Vagina (tissue), 2 donors: ENCODE measurements around the gene USP7.

Experiments
- POLR2A ChIP-seq, 2 donors: fragments of 450-650 bp; IDR thresholded peaks; one replicate each; pipeline ENCODE4 v1.6.1; 2017; ENCODE audit warnings: antibody characterized with exemption in 2 of 2, mild to moderate bottlenecking in 2 of 2, moderate library complexity in 2 of 2
- POLR2AphosphoS5 ChIP-seq, 2 donors: sonication (generic); formaldehyde crosslinking; IDR thresholded peaks; one replicate each; pipeline ENCODE4 v1.9.0; 2017; ENCODE audit warnings: antibody characterized with exemption in 2 of 2, mild to moderate bottlenecking in 2 of 2, low read depth in 1 of 2; ENCODE audit not compliant: insufficient read depth in 1 of 2
- TF ChIP-seq, protein P1 (sequence below), 3 experiments: fragments of 450-650 bp in 2 of 3; fragments of 200-600 bp in 1 of 3; sonication (generic) in 1 of 3; IDR thresholded peaks; one replicate each; pipeline ENCODE4 v1.5.1; 2017 to 2019; ENCODE audit warnings: antibody characterized with exemption in 3 of 3, mild to moderate bottlenecking in 2 of 3, moderate library complexity in 2 of 3

DNA sequence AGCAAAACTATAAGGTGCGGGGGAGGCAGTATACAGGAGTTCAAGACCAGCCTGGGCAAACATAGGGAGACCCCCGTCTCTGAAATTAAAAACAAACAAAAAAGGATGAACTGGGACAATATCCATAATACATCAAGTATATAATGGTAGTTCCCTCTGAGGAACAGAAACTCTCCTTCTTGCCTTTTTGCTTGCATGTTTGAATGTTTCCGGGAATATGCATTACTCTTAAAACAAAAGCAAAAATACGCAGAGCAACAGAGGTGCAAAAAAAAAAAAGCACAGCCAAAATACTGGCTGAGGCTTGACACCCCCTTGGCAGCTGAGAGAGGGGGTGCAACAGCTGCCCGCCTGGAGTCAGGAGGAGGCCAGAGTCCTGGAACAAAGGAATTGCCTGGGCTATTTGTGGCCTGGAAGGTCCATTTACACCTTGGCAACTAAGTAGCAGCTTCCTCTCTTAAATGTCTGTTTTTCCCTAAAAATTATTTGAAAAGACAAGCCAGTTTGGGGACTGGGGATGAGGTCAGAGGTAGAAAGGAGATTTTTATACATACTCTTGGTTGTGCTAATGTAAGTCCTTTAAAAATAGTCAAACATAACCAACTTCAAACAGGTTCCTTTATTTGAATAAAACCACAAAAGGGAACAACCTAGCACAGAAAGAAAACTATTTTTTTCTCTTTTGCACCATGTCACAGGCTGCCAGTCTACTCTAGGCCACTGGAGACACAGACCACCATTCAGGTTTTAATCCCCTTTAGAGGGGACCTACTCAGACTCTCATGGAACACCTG, 19.5 kb downstream of the USP7 start:
- TF ChIP-seq POLR2A (IDR thresholded peaks at IDR 0.05) (no peak), POLR2AphosphoS5 (IDR thresholded peaks at IDR 0.05; ENCODE audit: insufficient read depth in 1 of 2, low read depth in 1 of 2) (no peak)
- TF ChIP-seq, protein P1, sequence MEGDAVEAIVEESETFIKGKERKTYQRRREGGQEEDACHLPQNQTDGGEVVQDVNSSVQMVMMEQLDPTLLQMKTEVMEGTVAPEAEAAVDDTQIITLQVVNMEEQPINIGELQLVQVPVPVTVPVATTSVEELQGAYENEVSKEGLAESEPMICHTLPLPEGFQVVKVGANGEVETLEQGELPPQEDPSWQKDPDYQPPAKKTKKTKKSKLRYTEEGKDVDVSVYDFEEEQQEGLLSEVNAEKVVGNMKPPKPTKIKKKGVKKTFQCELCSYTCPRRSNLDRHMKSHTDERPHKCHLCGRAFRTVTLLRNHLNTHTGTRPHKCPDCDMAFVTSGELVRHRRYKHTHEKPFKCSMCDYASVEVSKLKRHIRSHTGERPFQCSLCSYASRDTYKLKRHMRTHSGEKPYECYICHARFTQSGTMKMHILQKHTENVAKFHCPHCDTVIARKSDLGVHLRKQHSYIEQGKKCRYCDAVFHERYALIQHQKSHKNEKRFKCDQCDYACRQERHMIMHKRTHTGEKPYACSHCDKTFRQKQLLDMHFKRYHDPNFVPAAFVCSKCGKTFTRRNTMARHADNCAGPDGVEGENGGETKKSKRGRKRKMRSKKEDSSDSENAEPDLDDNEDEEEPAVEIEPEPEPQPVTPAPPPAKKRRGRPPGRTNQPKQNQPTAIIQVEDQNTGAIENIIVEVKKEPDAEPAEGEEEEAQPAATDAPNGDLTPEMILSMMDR (IDR thresholded peaks at IDR 0.05), result no peak
